SK-N-SH treated with all-trans-retinoic acid at 6 μM for 48 hours (cell line): ENCODE results near the gene E2F2.

Experiments used
- ATAC-seq: fragments of 200-7000 bp; cut with Tn5 transposase; 3 replicates; pipeline ENCODE4 v1.9.1; 2020; ENCODE audit warnings: mild to moderate bottlenecking, moderate library complexity
- ARNTL ChIP-seq: fragments of 450-650 bp; formaldehyde crosslinking; IDR thresholded peaks from 2 replicates; pipeline ENCODE4 v1.5.0; 2020; ENCODE audit warnings: low read depth, mild to moderate bottlenecking, moderate library complexity, borderline replicate concordance
- BACH2 ChIP-seq: fragments of 250-450 bp; sonication (Bioruptor Pico); IDR thresholded peaks from 2 replicates; pipeline ENCODE4 v1.9.0; 2021; ENCODE audit warnings: mild to moderate bottlenecking, borderline replicate concordance
- CREB5 ChIP-seq: fragments of 250-450 bp; sonication (Bioruptor Pico); IDR thresholded peaks from 2 replicates; pipeline ENCODE4 v1.5.1; 2020; ENCODE audit warnings: low read depth, mild to moderate bottlenecking, moderate library complexity
- CSDC2 ChIP-seq: fragments of 250-450 bp; sonication (Bioruptor Pico); IDR thresholded peaks from 2 replicates; pipeline ENCODE4 v1.5.0; 2020; ENCODE audit warnings: mild to moderate bottlenecking, moderate library complexity
- CSRNP3 ChIP-seq: fragments of 250-450 bp; sonication (Bioruptor Pico); IDR thresholded peaks from 2 replicates; pipeline ENCODE4 v1.5.1; 2021; ENCODE audit warnings: mild to moderate bottlenecking, moderate library complexity
- ESRRG ChIP-seq: fragments of 250-450 bp; sonication (Bioruptor Pico); IDR thresholded peaks from 2 replicates; pipeline ENCODE4 v1.6.1; 2021; ENCODE audit warnings: mild to moderate bottlenecking
- GLIS3 ChIP-seq: fragments of 250-450 bp; sonication (Bioruptor Pico); IDR thresholded peaks from 2 replicates; pipeline ENCODE4 v1.5.0; 2020; ENCODE audit warnings: mild to moderate bottlenecking, moderate library complexity
- ISL1 ChIP-seq: fragments of 250-450 bp; sonication (Bioruptor Pico); IDR thresholded peaks from 2 replicates; pipeline ENCODE4 v2.1.2; 2022; ENCODE audit warnings: mild to moderate bottlenecking, moderate library complexity
- OSR1 ChIP-seq: fragments of 250-450 bp; sonication (Bioruptor Pico); IDR thresholded peaks from 2 replicates; pipeline ENCODE4 v1.8.0; 2022; ENCODE audit warnings: moderate library complexity, mild to moderate bottlenecking, inconsistent platforms
- PATZ1 ChIP-seq: fragments of 250-450 bp; sonication (Bioruptor Pico); IDR thresholded peaks from 2 replicates; pipeline ENCODE4 v1.8.0; 2020; ENCODE audit warnings: mild to moderate bottlenecking, moderate library complexity, borderline replicate concordance
- POU6F1 ChIP-seq: fragments of 250-450 bp; sonication (Bioruptor Pico); IDR thresholded peaks from 2 replicates; pipeline ENCODE4 v1.8.0; 2021; ENCODE audit warnings: low read depth, mild to moderate bottlenecking, moderate library complexity, borderline replicate concordance
- PPARA ChIP-seq: fragments of 250-450 bp; sonication (Bioruptor Pico); IDR thresholded peaks from 2 replicates; pipeline ENCODE4 v1.5.0; 2020; ENCODE audit warnings: mild to moderate bottlenecking, borderline replicate concordance
- RARB ChIP-seq: fragments of 250-450 bp; sonication (Bioruptor Pico); IDR thresholded peaks from 2 replicates; pipeline ENCODE4 v1.8.0; 2021; ENCODE audit warnings: mild to moderate bottlenecking, moderate library complexity
- SNAI2 ChIP-seq: fragments of 250-450 bp; sonication (Bioruptor Pico); IDR thresholded peaks from 2 replicates; pipeline ENCODE4 v1.5.0; 2020; ENCODE audit warnings: mild to moderate bottlenecking, moderate library complexity
- TCF4 ChIP-seq: fragments of 250-450 bp; sonication (Bioruptor Pico); IDR thresholded peaks from 2 replicates; pipeline ENCODE4 v1.8.0; 2021; ENCODE audit warnings: mild to moderate bottlenecking, moderate library complexity, borderline replicate concordance
- TOX ChIP-seq: fragments of 250-450 bp; sonication (Bioruptor Pico); IDR thresholded peaks from 2 replicates; pipeline ENCODE4 v1.8.0; 2021; ENCODE audit warnings: mild to moderate bottlenecking, moderate library complexity, borderline replicate concordance
- TSHZ2 ChIP-seq: fragments of 250-450 bp; sonication (Bioruptor Pico); IDR thresholded peaks from 2 replicates; pipeline ENCODE4 v1.5.0; 2020; ENCODE audit warnings: mild to moderate bottlenecking, moderate library complexity
- ZC3H10 ChIP-seq: fragments of 250-450 bp; sonication (Bioruptor Pico); IDR thresholded peaks from 2 replicates; pipeline ENCODE4 v1.5.1; 2021; ENCODE audit warnings: mild to moderate bottlenecking, moderate library complexity
- ZFP3 ChIP-seq: fragments of 250-450 bp; sonication (Bioruptor Pico); IDR thresholded peaks from 2 replicates; pipeline ENCODE4 v1.5.0; 2020; ENCODE audit warnings: mild to moderate bottlenecking, moderate library complexity
- ZFP30 ChIP-seq: fragments of 450-650 bp; formaldehyde crosslinking; IDR thresholded peaks from 2 replicates; pipeline ENCODE4 v1.5.0; 2022; ENCODE audit warnings: mild to moderate bottlenecking, moderate library complexity
- ZNF565 ChIP-seq: fragments of 450-650 bp; formaldehyde crosslinking; conservative IDR thresholded peaks from 2 replicates; pipeline ENCODE4 v1.5.0; 2020; ENCODE audit warnings: low read depth, mild to moderate bottlenecking, moderate library complexity
- ZNF70 ChIP-seq: fragments of 450-650 bp; formaldehyde crosslinking; IDR thresholded peaks from 2 replicates; pipeline ENCODE4 v1.5.0; 2020; ENCODE audit warnings: mild to moderate bottlenecking, moderate library complexity
- ZNF8 ChIP-seq: fragments of 450-650 bp; formaldehyde crosslinking; IDR thresholded peaks from 2 replicates; pipeline ENCODE4 v1.5.0; 2020; ENCODE audit warnings: mild to moderate bottlenecking, moderate library complexity

The E2F2 gene

GRCh38 chr1:23555986-23556634, 25.1 kb upstream of the E2F2 start:
- peak; percentile 14; the same call in 1 of the 2 replicates for TF ChIP-seq RARB (CRISPR knock-in tag)
- TF ChIP-seq TSHZ2 (CRISPR knock-in tag) = no peak
- TF ChIP-seq ZFP30 (CRISPR knock-in tag) = no peak
- TF ChIP-seq ARNTL (CRISPR knock-in tag) = no peak
- TF ChIP-seq ZFP3 (CRISPR knock-in tag) = no peak; the same call in 1 of the 2 replicates
- peak; percentile 71 for TF ChIP-seq CREB5 (CRISPR knock-in tag)
- TF ChIP-seq TOX = no peak; the same call in 1 of the 2 replicates
- TF ChIP-seq PPARA (CRISPR knock-in tag) = 0 out of 2 replicates have a peak, but pooled peaks have one; percentile 20
- peak; percentile 64 for TF ChIP-seq ESRRG (CRISPR knock-in tag)
- TF ChIP-seq ZNF70 (CRISPR knock-in tag) = no peak
- peak; percentile 5; the same call in 1 of the 2 replicates for TF ChIP-seq PATZ1 (CRISPR knock-in tag)
- no peak for TF ChIP-seq POU6F1 (CRISPR knock-in tag)
- TF ChIP-seq ZNF565 (CRISPR knock-in tag) = 0 out of 2 replicates have a peak, but pooled peaks have one; percentile 5
- TF ChIP-seq GLIS3 = peak; percentile 3
- TF ChIP-seq OSR1 (CRISPR knock-in tag) = no peak
- no peak for TF ChIP-seq BACH2 (CRISPR knock-in tag)
- TF ChIP-seq CSDC2 (CRISPR knock-in tag) = no peak
- no peak for TF ChIP-seq TCF4 (CRISPR knock-in tag)
- 0 out of 2 replicates have a peak, but pooled peaks have one; percentile 4 for TF ChIP-seq SNAI2 (CRISPR knock-in tag)
- TF ChIP-seq CSRNP3 (CRISPR knock-in tag) = peak; percentile 62
- TF ChIP-seq ISL1 = peak; percentile 56; the same call in 1 of the 2 replicates
- no peak for TF ChIP-seq ZNF8 (CRISPR knock-in tag)
- peak; percentile 77 for TF ChIP-seq ZC3H10
- peak; percentile 26 for ATAC-seq

GRCh38 chr1:23555270-23555985, 24.4 kb upstream of the E2F2 start:
- peak; percentile 4 for ATAC-seq
- TF ChIP-seq TSHZ2 (CRISPR knock-in tag) = no peak
- TF ChIP-seq TOX = peak; percentile 17; the same call in 1 of the 2 replicates
- TF ChIP-seq PPARA (CRISPR knock-in tag) = no peak
- TF ChIP-seq ESRRG (CRISPR knock-in tag) = no peak
- no peak for TF ChIP-seq OSR1 (CRISPR knock-in tag)
- TF ChIP-seq ZC3H10 = peak; percentile 24; the same call in 1 of the 2 replicates
- TF ChIP-seq POU6F1 (CRISPR knock-in tag) = no peak
